ENCODE measurements around the gene HMX3. TPM values are rescaled to one million over a fixed set of nuclear protein-coding genes. Genes with fewer than 3 reads are reported as not detected.

Gene HMX3
- total and polyA plus RNA-seq, 2 donors (not counting 3 experiments of a cell fraction or from before 2014, with no cell fraction given): not detected

DNA sequence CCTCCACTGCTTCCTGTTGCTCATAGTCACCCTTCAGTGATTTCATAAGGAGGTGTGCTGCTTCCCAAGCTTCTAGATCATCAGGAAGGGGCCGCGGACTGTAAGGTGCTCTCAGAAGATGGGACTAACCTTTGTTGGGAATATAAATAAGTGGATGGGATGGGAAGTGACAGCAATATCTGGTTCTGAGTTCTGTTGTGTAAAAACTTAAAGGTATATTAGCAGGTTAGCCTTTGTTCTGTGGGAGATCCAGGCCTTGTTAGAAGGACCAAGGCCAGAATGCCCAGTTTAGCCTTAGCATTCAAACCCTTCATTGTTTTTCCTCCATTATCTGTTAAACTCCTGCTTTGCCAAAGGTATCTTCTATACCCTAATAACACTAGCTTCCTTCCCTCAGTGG is 30.8 kb downstream of the HMX3 start:
- TF ChIP-seq POLR2A (IDR thresholded peaks at IDR 0.05; ENCODE audit: low read depth, low read length) (no peak), EZH2 (IDR thresholded peaks at IDR 0.05; ENCODE audit: borderline replicate concordance, low read depth, low read length, severe bottlenecking) (no peak), POLR2AphosphoS5 (IDR thresholded peaks at IDR 0.05; ENCODE audit: insufficient read depth, low read depth, low read length) (no peak), GATA2 (IDR thresholded peaks at IDR 0.05; ENCODE audit: insufficient read depth, insufficient read length, low read depth, low read length) (no peak), MYC (IDR thresholded peaks at IDR 0.05; ENCODE audit: low read depth, low read length) (no peak), FOS (IDR thresholded peaks at IDR 0.05; ENCODE audit: borderline replicate concordance, insufficient read depth, low read length) (no peak), JUN (IDR thresholded peaks at IDR 0.05; ENCODE audit: borderline replicate concordance, insufficient read depth, insufficient read length, low read depth) (no peak)
- TF ChIP-seq, protein P1, sequence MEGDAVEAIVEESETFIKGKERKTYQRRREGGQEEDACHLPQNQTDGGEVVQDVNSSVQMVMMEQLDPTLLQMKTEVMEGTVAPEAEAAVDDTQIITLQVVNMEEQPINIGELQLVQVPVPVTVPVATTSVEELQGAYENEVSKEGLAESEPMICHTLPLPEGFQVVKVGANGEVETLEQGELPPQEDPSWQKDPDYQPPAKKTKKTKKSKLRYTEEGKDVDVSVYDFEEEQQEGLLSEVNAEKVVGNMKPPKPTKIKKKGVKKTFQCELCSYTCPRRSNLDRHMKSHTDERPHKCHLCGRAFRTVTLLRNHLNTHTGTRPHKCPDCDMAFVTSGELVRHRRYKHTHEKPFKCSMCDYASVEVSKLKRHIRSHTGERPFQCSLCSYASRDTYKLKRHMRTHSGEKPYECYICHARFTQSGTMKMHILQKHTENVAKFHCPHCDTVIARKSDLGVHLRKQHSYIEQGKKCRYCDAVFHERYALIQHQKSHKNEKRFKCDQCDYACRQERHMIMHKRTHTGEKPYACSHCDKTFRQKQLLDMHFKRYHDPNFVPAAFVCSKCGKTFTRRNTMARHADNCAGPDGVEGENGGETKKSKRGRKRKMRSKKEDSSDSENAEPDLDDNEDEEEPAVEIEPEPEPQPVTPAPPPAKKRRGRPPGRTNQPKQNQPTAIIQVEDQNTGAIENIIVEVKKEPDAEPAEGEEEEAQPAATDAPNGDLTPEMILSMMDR (IDR thresholded peaks at IDR 0.05; ENCODE audit: extremely low read depth in 1 of 2, insufficient read depth in 1 of 2, low read depth in 1 of 2, low read length in 2 of 2): no peak
- TF ChIP-seq, protein P2, sequence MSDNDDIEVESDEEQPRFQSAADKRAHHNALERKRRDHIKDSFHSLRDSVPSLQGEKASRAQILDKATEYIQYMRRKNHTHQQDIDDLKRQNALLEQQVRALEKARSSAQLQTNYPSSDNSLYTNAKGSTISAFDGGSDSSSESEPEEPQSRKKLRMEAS (IDR thresholded peaks at IDR 0.05; ENCODE audit: insufficient read depth, insufficient read length): no peak
- Histone ChIP-seq H4K20me1 (replicated peaks; ENCODE audit: control insufficient read depth, extremely low read depth, insufficient read depth, low read length) (no peaks in the 10 kb centered on the region), H3K4me1 (ENCODE audit: control insufficient read depth, extremely low read depth, insufficient read depth, low read length) (no peaks in the 10 kb centered on the region), H3K9ac (replicated peaks; ENCODE audit: extremely low read depth, insufficient read depth, low read length) (no peak overlapping the region), H3K4me2 (ENCODE audit: insufficient read depth, low read length) (no peak overlapping the region), H3K36me3 (ENCODE audit: control insufficient read depth in 2 of 2, extremely low read depth in 1 of 2, insufficient read depth in 2 of 2, low read length in 2 of 2) (peaks cover 15 to 31% of the 10 kb centered on the region in 2 experiments), H3K27ac (ENCODE audit: insufficient read depth, low read depth, low read length) (no peak overlapping the region), H3K9me3 (replicated peaks; ENCODE audit: control insufficient read depth, insufficient read depth, low read length) (no peaks in the 10 kb centered on the region), H3K79me2 (ENCODE audit: control insufficient read depth, insufficient read depth, low read length) (peaks cover 52% of the 10 kb centered on the region), H3K27me3 (ENCODE audit: control insufficient read depth in 2 of 2, insufficient read depth in 2 of 2, low read length in 2 of 2) (no peaks in the 10 kb centered on the region), H2AFZ (ENCODE audit: low read depth, low read length) (no peak overlapping the region), H3K4me3 (replicated peaks in 1 of 3; ENCODE audit: insufficient read depth in 1 of 3, low read depth in 1 of 3, low read length in 3 of 3) (no peak overlapping the region), H3K9me1 (replicated peaks; ENCODE audit: control insufficient read depth, extremely low read depth, insufficient read depth, low read length) (no peaks in the 10 kb centered on the region)
- dilution Hi-C loops (cut with MboI; ENCODE audit: extremely low pct_ligation_motif_present, low sequenced_read_pairs) (no loop called here), intact Hi-C loops (cut with micrococcal nuclease) (no loop called here)
- FAIRE-seq (no peak), DNase-seq (ENCODE audit: low read depth, low spot score) (no peak)
- ChIA-PET CTCF (no interaction called here), POLR2A (no interaction called here)
- BruUV-seq (replicated peaks): no TSS peak
